Liver (tissue), 9 donors: ENCODE measurements around the gene PPDPF. TPM values are rescaled to one million over a fixed set of nuclear protein-coding genes. Genes with fewer than 3 reads are reported as not detected.

ENCODE experiments used
- DNase-seq: peaks from one replicate; pipeline ENCODE4 v3.0.0-alpha.2; 2017; ENCODE audit warnings: low spot score
- H3K27ac ChIP-seq, 2 donors: one replicate each; pipeline ENCODE4 v1.7.0; 2013; ENCODE audit warnings: inconsistent platforms in 2 of 2, low read length in 2 of 2, control low read depth in 1 of 2, low read depth in 1 of 2, mild to moderate bottlenecking in 1 of 2
- H3K27me3 ChIP-seq, 4 donors: one replicate each; pipeline versions ENCODE4 v1.6.1 to v1.7.0; 2013; ENCODE audit warnings: low read length in 3 of 4, inconsistent platforms in 1 of 4, mild to moderate bottlenecking in 1 of 4, moderate library complexity in 1 of 4; ENCODE audit not compliant: control insufficient read depth in 4 of 4, insufficient read depth in 4 of 4
- H3K36me3 ChIP-seq, 4 donors: one replicate each; pipeline versions ENCODE4 v1.6.1 to v1.7.0; 2013; ENCODE audit warnings: low read length in 3 of 4, mild to moderate bottlenecking in 3 of 4, low read depth in 1 of 4, moderate library complexity in 1 of 4; ENCODE audit not compliant: control insufficient read depth in 4 of 4, insufficient read depth in 3 of 4
- H3K4me1 ChIP-seq, 4 donors: one replicate each; pipeline versions ENCODE4 v1.6.1 to v1.7.0; 2013; ENCODE audit warnings: low read length in 3 of 4, mild to moderate bottlenecking in 3 of 4, moderate library complexity in 1 of 4; ENCODE audit not compliant: control insufficient read depth in 4 of 4, insufficient read depth in 4 of 4
- H3K4me3 ChIP-seq, 3 donors: one replicate each; pipeline versions ENCODE4 v1.6.1 to v1.7.0; 2013; ENCODE audit warnings: low read length in 3 of 3, control low read depth in 1 of 3, low read depth in 1 of 3, mild to moderate bottlenecking in 1 of 3
- H3K9ac ChIP-seq, 2 donors: one replicate each; pipeline ENCODE4 v1.7.0; 2013; ENCODE audit warnings: low read length in 2 of 2, mild to moderate bottlenecking in 2 of 2, moderate library complexity in 2 of 2, control low read depth in 1 of 2, low read depth in 1 of 2
- H3K9me3 ChIP-seq, 4 donors: one replicate each; pipeline versions ENCODE4 v1.6.1 to v1.7.0; 2013; ENCODE audit warnings: low read length in 3 of 4; ENCODE audit not compliant: control insufficient read depth in 4 of 4
- ATF3 ChIP-seq: IDR thresholded peaks from 2 replicates; pipeline ENCODE4 v1.6.1; 2016; ENCODE audit warnings: antibody characterized with exemption
- EGR1 ChIP-seq, 2 donors: IDR thresholded peaks; 2 replicates each; pipeline ENCODE4 v1.6.1; 2016 to 2018; ENCODE audit warnings: antibody characterized with exemption in 2 of 2, low read depth in 2 of 2
- FOXA1 ChIP-seq: IDR thresholded peaks from 2 replicates; pipeline ENCODE4 v1.6.1; 2016; ENCODE audit warnings: antibody characterized with exemption
- FOXA2 ChIP-seq: IDR thresholded peaks from 2 replicates; pipeline ENCODE4 v1.6.1; 2016; ENCODE audit warnings: antibody characterized with exemption
- GABPA ChIP-seq, 2 donors: IDR thresholded peaks in 1 of 2; conservative IDR thresholded peaks in 1 of 2; 2 replicates each; pipeline ENCODE4 v1.6.1; 2016; ENCODE audit warnings: antibody characterized with exemption in 2 of 2, mild to moderate bottlenecking in 1 of 2, moderate library complexity in 1 of 2
- HNF4A ChIP-seq, 2 donors: conservative IDR thresholded peaks; 2 replicates each; pipeline ENCODE4 v1.6.1; 2016; ENCODE audit warnings: antibody characterized with exemption in 2 of 2, mild to moderate bottlenecking in 2 of 2
- HNF4G ChIP-seq: IDR thresholded peaks from 2 replicates; pipeline ENCODE4 v1.6.1; 2016; ENCODE audit warnings: antibody characterized with exemption
- JUND ChIP-seq, 2 donors: IDR thresholded peaks; 2 replicates each; pipeline ENCODE4 v1.6.1; 2016; ENCODE audit warnings: antibody characterized with exemption in 2 of 2
- NR2F2 ChIP-seq: IDR thresholded peaks from 2 replicates; pipeline ENCODE4 v1.6.1; 2016; ENCODE audit warnings: antibody characterized with exemption
- RAD21 ChIP-seq, 2 donors: IDR thresholded peaks; 2 replicates each; pipeline ENCODE4 v1.6.1; 2016; ENCODE audit warnings: antibody characterized with exemption in 2 of 2, mild to moderate bottlenecking in 2 of 2
- SP1 ChIP-seq: IDR thresholded peaks from 2 replicates; pipeline ENCODE4 v1.6.1; 2018; ENCODE audit warnings: antibody characterized with exemption, mild to moderate bottlenecking
- YY1 ChIP-seq: IDR thresholded peaks from 2 replicates; pipeline ENCODE4 v1.6.1; 2016; ENCODE audit warnings: antibody characterized with exemption, mild to moderate bottlenecking
- WGBS: extraction: QIAGEN DNeasy Blood & Tissue Kit; methylation state at CpG from one replicate; pipeline ENCODE4 v1.1.7; 2013; 5-methylcytosine and 5-hydroxymethylcytosine counted together
- polyA plus RNA-seq, 2 donors: library from polyadenylated mRNA; stranded (reverse) in 1 of 2; unstranded in 1 of 2; fragments of 200-250 nt in 1 of 2; fragments of >200 nt in 1 of 2; fragmentation: Nextera tagmentation in 1 of 2; extraction: Ambion mirVana in 1 of 2; gene quantifications; one replicate each; pipeline versions ENCODE4 v1.2.1 to v1.2.3, GENCODE V29; 2013 to 2015
- total RNA-seq, 2 donors: library from RNA; depleted of rRNA; stranded (reverse); fragments of >200 nt; gene quantifications; one replicate each; pipeline ENCODE4 v1.2.3, GENCODE V29; 2014
- TF ChIP-seq, protein P1 (sequence below): IDR thresholded peaks from 2 replicates; pipeline ENCODE4 v1.6.1; 2016; ENCODE audit warnings: antibody characterized with exemption
- TF ChIP-seq, protein P2 (sequence below): fragments of 150-350 bp; IDR thresholded peaks from 2 replicates; pipeline ENCODE4 v1.5.1; 2017; ENCODE audit warnings: improper control_type of control experiment, low read depth, low read length; ENCODE audit not compliant: missing input control
- TF ChIP-seq, protein P3 (sequence below): IDR thresholded peaks from 2 replicates; pipeline ENCODE4 v1.6.1; 2016; ENCODE audit warnings: antibody characterized with exemption, mild to moderate bottlenecking
- donor health status: healthy.
- donor health status: healthy.
- donor health status: healthy.
- donor health status: healthy.
- donor health status: healthy.

PPDPF gene
- total and polyA plus RNA-seq, 4 donors: 8.3 to 196 (median 25.3) TPM

- TF ChIP-seq JUND (IDR thresholded peaks at IDR 0.05): no peak
- TF ChIP-seq YY1: no peak
- no peak for TF ChIP-seq GABPA (IDR thresholded peaks at IDR 0.05 in 1 of 2, conservative IDR thresholded peaks at IDR 0.05 in 1 of 2)
- no peak for TF ChIP-seq NR2F2
- Histone ChIP-seq H3K9me3 (no peaks in the 10 kb centered on the region), H3K27me3 (no peaks in the 10 kb centered on the region), H3K27ac (no peak overlapping the region), H3K4me3 (no peak overlapping the region), H3K9ac (no peak overlapping the region), H3K36me3 (peaks cover 0 to 60% (median 37%) of the 10 kb centered on the region in 4 donors), H3K4me1 (no peaks in the 10 kb centered on the region)
- 95% methylated on average over 36 of the region's 36 CpGs for WGBS
- no peak for DNase-seq
These were observed 41.2 kb downstream of the PPDPF start for GRCh38 chr20:63561624-63562396.

DNA sequence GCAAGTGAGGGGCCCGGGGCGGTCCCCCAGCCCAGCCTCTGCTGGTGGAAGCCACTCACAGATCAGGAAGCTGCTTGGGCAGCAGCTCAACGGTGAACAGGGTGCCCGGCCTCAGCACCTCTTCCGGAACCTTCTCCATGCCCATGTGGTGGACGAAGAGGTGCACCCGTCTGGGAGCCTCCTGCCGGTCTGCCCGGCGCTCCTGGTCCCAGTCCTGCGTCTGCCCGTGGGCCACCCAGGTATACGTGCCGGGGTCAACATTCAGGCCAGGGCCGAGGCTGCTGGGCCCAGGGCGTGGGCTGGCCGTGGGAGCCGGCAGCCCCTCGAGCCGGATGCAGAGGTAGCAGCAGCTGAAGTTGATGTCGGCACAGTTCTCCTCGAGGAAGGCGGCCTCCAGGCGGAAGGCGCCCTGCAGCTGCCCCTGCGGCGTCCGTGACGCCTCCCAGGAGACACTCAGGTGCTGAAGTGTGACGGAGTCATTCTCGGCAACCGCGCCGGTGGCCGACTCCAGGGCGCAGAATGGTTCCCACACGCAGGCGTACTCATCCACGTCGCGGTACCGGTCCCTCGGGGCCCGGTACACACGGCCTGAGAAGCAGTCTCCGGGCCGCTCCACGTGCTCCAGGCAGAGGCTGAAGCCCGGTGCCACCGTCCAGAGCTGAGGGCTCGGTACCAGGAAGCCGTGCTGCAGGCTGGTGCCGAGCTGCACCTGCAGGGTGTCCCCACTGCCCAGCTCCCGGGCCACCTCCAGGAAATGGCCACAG is 42.1 kb downstream of the PPDPF start:
- Histone ChIP-seq H3K4me3 (no peak overlapping the region), H3K9me3 (no peaks in the 10 kb centered on the region), H3K4me1 (no peaks in the 10 kb centered on the region), H3K27ac (no peak overlapping the region), H3K36me3 (peaks cover 0 to 63% (median 39%) of the 10 kb centered on the region in 4 donors), H3K9ac (no peak overlapping the region), H3K27me3 (no peaks in the 10 kb centered on the region)
- TF ChIP-seq SP1 (no peak), NR2F2 (no peak), HNF4A (conservative IDR thresholded peaks at IDR 0.05) (no peak), FOXA1 (no peak), FOXA2 (no peak), ATF3 (no peak), RAD21 (IDR thresholded peaks at IDR 0.05) (no peak), YY1 (no peak), HNF4G (no peak), EGR1 (IDR thresholded peaks at IDR 0.05; ENCODE audit: low read depth in 2 of 2) (no peak), JUND (IDR thresholded peaks at IDR 0.05) (no peak)
- TF ChIP-seq, protein P1, sequence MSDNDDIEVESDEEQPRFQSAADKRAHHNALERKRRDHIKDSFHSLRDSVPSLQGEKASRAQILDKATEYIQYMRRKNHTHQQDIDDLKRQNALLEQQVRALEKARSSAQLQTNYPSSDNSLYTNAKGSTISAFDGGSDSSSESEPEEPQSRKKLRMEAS: no peak
- TF ChIP-seq, protein P2, sequence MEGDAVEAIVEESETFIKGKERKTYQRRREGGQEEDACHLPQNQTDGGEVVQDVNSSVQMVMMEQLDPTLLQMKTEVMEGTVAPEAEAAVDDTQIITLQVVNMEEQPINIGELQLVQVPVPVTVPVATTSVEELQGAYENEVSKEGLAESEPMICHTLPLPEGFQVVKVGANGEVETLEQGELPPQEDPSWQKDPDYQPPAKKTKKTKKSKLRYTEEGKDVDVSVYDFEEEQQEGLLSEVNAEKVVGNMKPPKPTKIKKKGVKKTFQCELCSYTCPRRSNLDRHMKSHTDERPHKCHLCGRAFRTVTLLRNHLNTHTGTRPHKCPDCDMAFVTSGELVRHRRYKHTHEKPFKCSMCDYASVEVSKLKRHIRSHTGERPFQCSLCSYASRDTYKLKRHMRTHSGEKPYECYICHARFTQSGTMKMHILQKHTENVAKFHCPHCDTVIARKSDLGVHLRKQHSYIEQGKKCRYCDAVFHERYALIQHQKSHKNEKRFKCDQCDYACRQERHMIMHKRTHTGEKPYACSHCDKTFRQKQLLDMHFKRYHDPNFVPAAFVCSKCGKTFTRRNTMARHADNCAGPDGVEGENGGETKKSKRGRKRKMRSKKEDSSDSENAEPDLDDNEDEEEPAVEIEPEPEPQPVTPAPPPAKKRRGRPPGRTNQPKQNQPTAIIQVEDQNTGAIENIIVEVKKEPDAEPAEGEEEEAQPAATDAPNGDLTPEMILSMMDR: no peak
- TF ChIP-seq, protein P3, sequence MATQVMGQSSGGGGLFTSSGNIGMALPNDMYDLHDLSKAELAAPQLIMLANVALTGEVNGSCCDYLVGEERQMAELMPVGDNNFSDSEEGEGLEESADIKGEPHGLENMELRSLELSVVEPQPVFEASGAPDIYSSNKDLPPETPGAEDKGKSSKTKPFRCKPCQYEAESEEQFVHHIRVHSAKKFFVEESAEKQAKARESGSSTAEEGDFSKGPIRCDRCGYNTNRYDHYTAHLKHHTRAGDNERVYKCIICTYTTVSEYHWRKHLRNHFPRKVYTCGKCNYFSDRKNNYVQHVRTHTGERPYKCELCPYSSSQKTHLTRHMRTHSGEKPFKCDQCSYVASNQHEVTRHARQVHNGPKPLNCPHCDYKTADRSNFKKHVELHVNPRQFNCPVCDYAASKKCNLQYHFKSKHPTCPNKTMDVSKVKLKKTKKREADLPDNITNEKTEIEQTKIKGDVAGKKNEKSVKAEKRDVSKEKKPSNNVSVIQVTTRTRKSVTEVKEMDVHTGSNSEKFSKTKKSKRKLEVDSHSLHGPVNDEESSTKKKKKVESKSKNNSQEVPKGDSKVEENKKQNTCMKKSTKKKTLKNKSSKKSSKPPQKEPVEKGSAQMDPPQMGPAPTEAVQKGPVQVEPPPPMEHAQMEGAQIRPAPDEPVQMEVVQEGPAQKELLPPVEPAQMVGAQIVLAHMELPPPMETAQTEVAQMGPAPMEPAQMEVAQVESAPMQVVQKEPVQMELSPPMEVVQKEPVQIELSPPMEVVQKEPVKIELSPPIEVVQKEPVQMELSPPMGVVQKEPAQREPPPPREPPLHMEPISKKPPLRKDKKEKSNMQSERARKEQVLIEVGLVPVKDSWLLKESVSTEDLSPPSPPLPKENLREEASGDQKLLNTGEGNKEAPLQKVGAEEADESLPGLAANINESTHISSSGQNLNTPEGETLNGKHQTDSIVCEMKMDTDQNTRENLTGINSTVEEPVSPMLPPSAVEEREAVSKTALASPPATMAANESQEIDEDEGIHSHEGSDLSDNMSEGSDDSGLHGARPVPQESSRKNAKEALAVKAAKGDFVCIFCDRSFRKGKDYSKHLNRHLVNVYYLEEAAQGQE: no peak
- 96% methylated on average over 54 of the region's 54 CpGs for WGBS
- no peak for DNase-seq
